GM23338 (cell line): Measurements from ENCODE around the gene DDR2. TPM values are rescaled to one million over a fixed set of nuclear protein-coding genes. Genes with fewer than 3 reads are reported as not detected.

Source experiments
- ATAC-seq: fragments of 200-7000 bp; cut with Tn5 transposase; 3 replicates; pipeline ENCODE4 v1.9.1; 2020
- DNase-seq: peaks from one replicate; pipeline ENCODE4 v3.0.0-alpha.2; 2015; ENCODE audit warnings: low spot score
- H2AFZ ChIP-seq: fragments of 200-600 bp; sonication (generic); 2 replicates; pipeline ENCODE4 v1.8.0; 2016; ENCODE audit warnings: antibody characterized with exemption, mild to moderate bottlenecking, moderate library complexity
- H3F3A ChIP-seq: fragments of 200-600 bp; sonication (generic); replicated peaks from 2 replicates; pipeline ENCODE4 v1.8.0; 2017; ENCODE audit warnings: antibody characterized with exemption, mixed run types, low read depth
- H3K27ac ChIP-seq: fragments of 200-600 bp; sonication (generic); 2 replicates; pipeline ENCODE4 v1.6.1; 2016; ENCODE audit warnings: low read depth
- H3K27me3 ChIP-seq: fragments of 200-600 bp; sonication (generic); 2 replicates; pipeline ENCODE4 v1.8.0; 2016; ENCODE audit warnings: mild to moderate bottlenecking, mixed run types, moderate library complexity; ENCODE audit not compliant: insufficient read depth
- H3K36me3 ChIP-seq: fragments of 200-600 bp; sonication (generic); 2 replicates; pipeline ENCODE4 v1.8.0; 2016; ENCODE audit warnings: mild to moderate bottlenecking; ENCODE audit not compliant: insufficient read depth
- H3K4me1 ChIP-seq: fragments of 200-600 bp; sonication (generic); 2 replicates; pipeline ENCODE4 v1.8.0; 2016; ENCODE audit warnings: mild to moderate bottlenecking, moderate library complexity; ENCODE audit not compliant: insufficient read depth
- H3K4me2 ChIP-seq: fragments of 200-600 bp; sonication (generic); 2 replicates; pipeline ENCODE4 v1.7.1; 2017; ENCODE audit warnings: mixed run types
- H3K4me3 ChIP-seq: fragments of 200-600 bp; sonication (generic); 2 replicates; pipeline ENCODE4 v1.6.1; 2016; ENCODE audit warnings: mixed run types
- H3K79me2 ChIP-seq: fragments of 200-600 bp; sonication (generic); replicated peaks from 2 replicates; pipeline ENCODE4 v1.8.0; 2017; ENCODE audit warnings: mild to moderate bottlenecking; ENCODE audit not compliant: insufficient read depth
- H3K9me2 ChIP-seq: fragments of 200-600 bp; sonication (generic); 2 replicates; pipeline ENCODE4 v1.8.0; 2017; ENCODE audit not compliant: insufficient read depth
- H4K20me1 ChIP-seq: fragments of 200-600 bp; sonication (generic); replicated peaks from 2 replicates; pipeline ENCODE4 v1.8.0; 2017; ENCODE audit warnings: mild to moderate bottlenecking; ENCODE audit not compliant: insufficient read depth
- H3K27ac Mint-ChIP-seq: 2 replicates; pipeline ENCODE4 v1.8.0; 2020; ENCODE audit warnings: inconsistent platforms, mild to moderate bottlenecking, moderate library complexity, mixed read lengths
- H3K27me3 Mint-ChIP-seq: 3 replicates; pipeline ENCODE4 v1.8.0; 2022; ENCODE audit warnings: low read depth, mild to moderate bottlenecking, moderate library complexity, mixed read lengths, inconsistent platforms; ENCODE audit not compliant: insufficient read depth, poor library complexity
- H3K36me3 Mint-ChIP-seq: 3 replicates; pipeline ENCODE4 v1.8.0; 2021; ENCODE audit warnings: low read depth, mild to moderate bottlenecking, inconsistent platforms, moderate library complexity, mixed read lengths
- H3K4me1 Mint-ChIP-seq: 3 replicates; pipeline ENCODE4 v1.8.0; 2020; ENCODE audit warnings: mild to moderate bottlenecking, inconsistent platforms, mixed read lengths
- H3K4me3 Mint-ChIP-seq: 3 replicates; pipeline ENCODE4 v1.8.0; 2021; ENCODE audit warnings: moderate library complexity, mild to moderate bottlenecking, inconsistent platforms, mixed read lengths
- H3K9me3 Mint-ChIP-seq: 3 replicates; pipeline ENCODE4 v1.8.0; 2020; ENCODE audit warnings: moderate library complexity, mild to moderate bottlenecking, inconsistent platforms, mixed read lengths
- JUNB ChIP-seq: IDR thresholded peaks from one replicate; pipeline ENCODE4 v1.6.1; 2016; ENCODE audit warnings: antibody characterized with exemption; ENCODE audit not compliant: unreplicated experiment
- REST ChIP-seq: IDR thresholded peaks from one replicate; pipeline ENCODE4 v1.6.1; 2018; ENCODE audit warnings: antibody characterized with exemption; ENCODE audit not compliant: unreplicated experiment
- ZNF114 ChIP-seq: fragments of 250-450 bp; sonication (Bioruptor Pico); IDR thresholded peaks from 2 replicates; pipeline ENCODE4 v1.5.0; 2020; ENCODE audit warnings: mild to moderate bottlenecking, moderate library complexity
- ZNF462 ChIP-seq: fragments of 250-450 bp; sonication (Bioruptor Pico); IDR thresholded peaks from 2 replicates; pipeline ENCODE4 v1.5.0; 2020; ENCODE audit warnings: mild to moderate bottlenecking, moderate library complexity
- polyA plus RNA-seq: library from polyadenylated mRNA; unstranded; fragments of >200 nt; fragmentation: Nextera tagmentation; extraction: Ambion mirVana; gene quantifications from 2 replicates; pipeline ENCODE4 v1.2.1, GENCODE V29; 2016
- total RNA-seq: library from RNA; depleted of rRNA; stranded (reverse); fragments of >200 nt; shearing (Covaris generic); gene quantifications from 2 replicates; pipeline ENCODE4 v1.2.3, GENCODE V29; 2014

DDR2 gene
- total and polyA plus RNA-seq, 2 experiments from 2014 or later: 0.66 to 1.8 TPM

DNA sequence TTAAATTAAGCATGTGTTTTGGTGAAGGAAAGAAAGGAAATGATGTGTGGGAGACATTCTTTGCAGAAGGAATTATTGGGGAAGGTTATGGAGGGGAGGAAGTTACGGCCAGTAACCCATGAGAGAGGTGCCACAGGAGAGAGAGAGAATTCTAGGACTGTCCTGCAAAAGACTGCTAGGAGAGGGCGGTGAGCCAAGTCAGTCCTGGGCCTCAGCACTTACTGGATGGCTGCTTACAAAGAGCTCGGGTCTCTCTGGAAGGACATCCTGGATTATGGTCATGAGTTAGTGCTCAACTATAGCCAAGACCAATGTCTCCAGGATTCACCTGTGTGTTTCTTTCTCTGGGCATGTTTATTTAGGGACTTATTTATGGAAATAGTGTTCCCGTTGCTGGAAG, 83.9 kb downstream of the DDR2 start:
- H2AFZ ChIP-seq: no peak overlapping the region
- no peaks in the 10 kb centered on the region for H4K20me1 ChIP-seq
- no peak overlapping the region for H3K4me2 ChIP-seq
- TF ChIP-seq JUNB: no peak
- TF ChIP-seq ZNF114: no peak
- TF ChIP-seq REST: no peak
- no peak for TF ChIP-seq ZNF462 (CRISPR knock-in tag)
- no peaks in the 10 kb centered on the region for H3K4me1 ChIP-seq
- DNase-seq: no peak
- H3F3A ChIP-seq: no peaks in the 10 kb centered on the region
- no peak overlapping the region for H3K4me3 ChIP-seq
- no peaks in the 10 kb centered on the region for H3K4me1 Mint-ChIP-seq
- no peak for ATAC-seq
- H3K27me3 ChIP-seq: no peaks in the 10 kb centered on the region
- H3K27ac ChIP-seq: no peak overlapping the region
- H3K4me3 Mint-ChIP-seq: no peak overlapping the region
- peaks cover 1% of the 10 kb centered on the region for H3K27me3 Mint-ChIP-seq
- H3K36me3 Mint-ChIP-seq: no peaks in the 10 kb centered on the region
- no peaks in the 10 kb centered on the region for H3K79me2 ChIP-seq
- H3K36me3 ChIP-seq: no peaks in the 10 kb centered on the region
- H3K9me2 ChIP-seq: no peaks in the 10 kb centered on the region
- no peaks in the 10 kb centered on the region for H3K9me3 Mint-ChIP-seq
- no peak overlapping the region for H3K27ac Mint-ChIP-seq
